SK-N-DZ (cell line): ENCODE data around the gene APOLD1. TPM values are rescaled to one million over a fixed set of nuclear protein-coding genes. Genes with fewer than 3 reads are reported as not detected.
"Not testable (repeated sequence)": the region's sequence is repeated elsewhere in the genome, so short reads cannot be mapped to it uniquely, and the experiment has no call there.

ENCODE experiments used
- DNase-seq: peaks from one replicate; pipeline ENCODE4 v3.0.0-alpha.2; 2015; ENCODE audit warnings: low spot score
- polyA plus RNA-seq, 2 experiments: library from polyadenylated mRNA; depleted of rRNA; stranded (reverse); fragments of >200 nt; gene quantifications; 2 replicates each; pipeline ENCODE4 v1.2.3, GENCODE V29; 2014

Gene APOLD1, protein sequence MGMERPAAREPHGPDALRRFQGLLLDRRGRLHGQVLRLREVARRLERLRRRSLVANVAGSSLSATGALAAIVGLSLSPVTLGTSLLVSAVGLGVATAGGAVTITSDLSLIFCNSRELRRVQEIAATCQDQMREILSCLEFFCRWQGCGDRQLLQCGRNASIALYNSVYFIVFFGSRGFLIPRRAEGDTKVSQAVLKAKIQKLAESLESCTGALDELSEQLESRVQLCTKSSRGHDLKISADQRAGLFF
- 1.6 and 1.7 TPM in 2 replicates for polyA plus RNA-seq (2014; cell fraction: cytosol; rRNA removed)
- 1.2 and 3.0 TPM in 2 replicates for polyA plus RNA-seq (2014; cell fraction: nucleus; rRNA removed)

DNA sequence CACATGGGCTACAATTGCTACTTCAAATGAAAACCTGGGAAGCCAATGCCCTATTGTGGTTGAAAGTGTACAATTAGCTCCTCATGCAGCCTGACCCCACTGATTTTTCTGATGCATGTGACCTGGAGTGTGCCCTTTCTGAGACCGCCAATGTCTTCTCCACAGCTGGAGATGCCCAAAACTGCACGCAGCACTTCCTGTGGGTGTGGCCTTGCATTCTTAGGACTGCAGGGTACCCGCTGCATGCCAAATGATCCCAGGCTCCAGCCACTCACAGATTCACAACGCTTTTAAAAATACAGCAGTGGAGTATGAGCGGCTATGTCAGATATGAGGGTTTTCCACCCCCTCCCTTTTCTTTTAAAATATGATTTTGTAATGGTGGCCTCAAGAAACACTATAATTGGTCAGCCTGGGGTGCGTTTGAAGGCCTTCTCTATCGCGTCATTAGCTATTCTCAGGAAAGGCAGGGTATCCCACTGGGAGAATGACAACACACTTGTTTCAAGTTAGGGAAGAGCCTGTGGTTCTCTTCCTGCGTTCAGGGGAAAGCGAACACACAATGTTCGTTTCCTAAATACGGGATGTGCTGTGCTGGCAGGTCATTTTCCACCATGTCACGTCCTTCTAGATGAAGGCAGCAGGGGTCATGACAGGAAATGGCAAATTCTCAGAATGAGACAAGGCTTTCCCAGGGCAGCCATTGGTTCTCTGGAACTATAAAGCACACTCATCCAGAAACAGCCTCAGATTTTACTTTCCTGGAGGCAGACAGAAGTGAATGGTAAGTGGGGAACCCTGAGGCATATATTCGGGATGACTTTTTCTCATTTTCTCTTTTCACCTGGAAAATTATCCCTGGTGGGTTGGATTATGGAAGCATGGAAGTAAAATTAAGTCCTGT is at the start of gene APOLD1:
Gene APOLD1 (plus strand): TSS at position 749 of the 904 bp plus-strand sequence. CDS start 33 bp downstream, at position 782.
- DNase-seq, result no peak

DNA sequence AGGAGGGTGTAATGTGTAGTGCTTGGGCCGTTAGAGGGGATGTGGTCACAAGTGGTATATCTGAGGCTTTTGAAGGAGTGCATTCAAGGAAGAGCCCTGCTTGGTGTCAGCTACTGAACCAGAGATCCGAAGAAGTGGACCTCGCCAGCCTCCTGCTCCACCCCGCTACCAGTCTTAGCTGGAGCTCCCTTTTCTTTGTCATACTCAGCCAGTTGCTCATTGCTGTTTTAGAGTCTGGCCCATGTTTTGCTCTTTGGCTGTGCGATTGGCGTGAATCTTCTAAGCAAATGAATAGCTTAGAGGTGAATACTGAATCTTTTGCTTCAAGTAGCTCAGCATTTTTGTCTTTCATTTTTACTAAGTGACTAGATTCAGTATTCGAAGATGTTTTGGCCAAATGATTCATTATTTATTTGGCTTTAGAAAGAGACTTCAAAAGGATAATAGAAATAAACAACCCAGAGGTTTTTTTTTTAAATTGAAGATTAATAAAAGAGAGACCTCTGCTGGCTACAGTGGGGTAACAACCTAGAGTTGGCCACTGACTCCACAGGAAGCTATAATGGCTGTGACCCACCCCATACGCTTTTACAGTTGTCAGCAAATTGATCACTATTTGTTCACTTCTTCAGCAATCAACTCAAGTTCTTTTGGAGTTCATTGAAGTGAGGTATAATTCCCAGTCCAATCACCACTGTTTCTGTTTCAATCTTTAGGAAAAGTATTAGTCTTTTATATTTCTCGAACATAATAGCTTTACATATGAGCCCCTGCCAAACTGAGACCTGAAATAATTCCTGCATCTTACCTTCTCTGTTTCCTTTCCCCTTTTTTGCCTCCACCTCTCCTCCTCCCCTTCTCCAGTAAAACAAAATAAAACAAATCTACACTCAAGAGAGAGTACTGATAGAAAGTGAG is 48.4 kb upstream of the APOLD1 start:
- no peak for DNase-seq

DNA sequence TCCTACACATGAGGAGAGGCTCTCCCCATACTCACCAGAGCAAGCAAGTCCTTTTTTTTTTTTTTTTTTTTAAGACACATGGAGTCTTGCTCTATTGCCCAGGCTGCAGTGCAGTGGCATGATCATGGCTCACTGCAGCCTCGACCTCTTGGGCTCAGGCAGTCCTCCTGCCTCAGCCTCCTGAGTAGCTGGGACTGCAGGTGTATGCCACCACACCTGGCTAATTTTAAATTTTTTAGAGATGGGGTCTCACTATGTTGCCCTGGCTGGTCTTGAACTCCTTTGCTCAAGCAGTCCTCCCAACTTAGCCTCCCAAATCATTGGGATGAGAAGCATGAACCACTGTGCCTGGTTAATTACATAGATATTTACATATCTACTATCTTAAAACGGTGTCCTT is 47.3 kb upstream of the APOLD1 start:
- DNase-seq, result not testable (repeated sequence)

DNA sequence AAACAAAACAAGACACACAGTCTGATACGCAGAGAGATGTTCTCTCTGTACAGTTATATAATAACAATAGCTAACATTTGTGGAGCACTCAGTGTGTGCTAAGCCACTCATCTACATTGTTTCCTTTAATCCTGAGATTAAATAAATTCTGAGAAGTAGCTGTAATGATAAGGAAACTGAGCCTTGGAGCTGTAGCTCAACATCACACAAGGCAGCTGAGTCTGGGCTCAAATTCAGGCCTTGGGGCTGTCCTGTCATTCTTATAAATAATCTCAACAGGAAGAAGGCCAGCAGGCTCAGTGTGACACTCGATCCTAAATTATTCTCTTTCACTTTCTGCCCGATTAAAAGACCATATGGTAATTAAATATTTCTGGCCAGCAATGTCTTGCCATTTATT is 43.8 kb upstream of the APOLD1 start:
- no peak for DNase-seq

DNA sequence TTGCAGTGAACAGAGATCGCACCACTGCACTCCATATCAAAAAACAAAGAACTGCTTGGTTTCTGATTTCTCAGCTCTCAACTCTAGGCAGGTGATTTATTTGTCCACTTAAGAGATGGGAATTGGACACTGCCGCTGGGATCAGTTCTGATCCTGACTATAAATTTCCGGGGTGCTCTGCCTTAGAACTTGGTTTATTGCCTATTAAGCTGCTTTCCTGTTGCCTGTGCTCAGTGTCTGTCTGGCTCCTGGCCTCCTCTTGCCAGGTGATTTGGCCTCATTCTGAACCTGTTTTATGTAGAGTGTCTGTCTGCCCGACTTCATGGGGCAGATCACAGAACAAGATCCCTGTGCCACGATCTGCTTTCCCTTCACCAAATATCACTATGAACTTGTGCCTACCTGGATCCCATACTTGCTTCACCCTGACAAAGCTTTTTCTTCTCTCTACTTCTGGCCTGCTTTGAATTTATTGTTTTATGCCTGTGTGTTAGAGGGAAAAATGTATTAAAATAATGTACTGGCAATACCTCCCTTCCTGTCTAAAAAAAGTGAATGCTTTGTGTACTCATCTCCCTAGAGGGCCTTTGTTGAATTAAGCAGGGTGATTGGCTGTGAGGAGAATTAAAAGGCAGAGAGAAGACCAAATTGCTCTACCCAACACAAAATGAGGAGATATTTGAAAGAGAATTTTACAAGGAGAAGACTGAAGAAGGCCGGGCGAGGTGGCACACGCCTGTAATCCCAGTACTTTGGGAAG is 40.7 kb upstream of the APOLD1 start:
- no peak for DNase-seq

DNA sequence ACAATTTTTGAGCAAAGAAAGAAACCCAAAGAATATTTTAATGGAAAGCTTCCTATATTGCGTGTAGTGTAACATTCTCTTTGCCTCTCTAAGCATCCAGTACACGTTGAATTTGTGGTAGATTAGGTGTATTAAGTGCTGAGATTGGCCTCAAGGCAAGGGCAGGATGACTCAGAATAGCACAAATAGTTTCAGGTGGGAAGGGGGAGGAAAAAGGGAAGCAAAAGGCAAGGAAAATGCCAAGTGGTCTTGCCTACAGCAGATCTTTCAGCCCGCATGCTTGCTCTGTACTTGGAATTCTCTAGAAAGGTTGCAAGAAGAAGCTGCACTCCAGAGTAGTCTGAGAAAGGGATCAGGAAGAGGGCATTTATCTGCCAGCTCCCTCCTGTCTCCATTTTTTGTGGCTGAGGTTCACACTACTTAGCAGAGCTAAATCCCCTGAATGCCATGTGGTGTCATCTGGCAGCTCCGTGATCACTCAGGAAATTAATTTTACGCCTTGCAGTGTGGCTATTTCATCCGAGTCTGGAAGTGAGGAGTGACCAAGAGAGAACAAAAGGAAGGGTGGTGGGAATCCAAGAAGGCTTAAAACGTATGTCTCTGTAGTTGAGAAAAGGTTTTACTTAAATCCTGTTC is 39.8 kb upstream of the APOLD1 start:
- no peak for DNase-seq

DNA sequence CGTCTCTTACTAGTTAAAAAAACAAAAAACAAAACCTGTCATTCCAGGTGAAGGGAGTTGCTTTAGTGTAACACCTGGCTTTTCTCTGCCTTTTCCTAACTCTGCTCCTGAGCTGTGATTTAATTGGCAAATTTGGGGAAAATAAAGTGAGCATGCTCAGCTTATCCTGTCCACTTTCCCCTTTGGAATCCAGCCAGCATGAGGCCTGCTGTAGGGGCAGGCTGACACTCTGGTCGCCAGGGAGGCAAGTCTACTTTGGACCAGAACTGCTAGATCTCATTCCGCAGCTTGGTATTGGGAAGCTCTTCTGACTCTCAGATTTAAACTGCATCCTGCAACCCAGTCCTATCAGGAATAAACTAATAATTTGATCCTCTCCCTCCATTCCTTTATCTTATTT is 38.2 kb upstream of the APOLD1 start:
- DNase-seq, result no peak

DNA sequence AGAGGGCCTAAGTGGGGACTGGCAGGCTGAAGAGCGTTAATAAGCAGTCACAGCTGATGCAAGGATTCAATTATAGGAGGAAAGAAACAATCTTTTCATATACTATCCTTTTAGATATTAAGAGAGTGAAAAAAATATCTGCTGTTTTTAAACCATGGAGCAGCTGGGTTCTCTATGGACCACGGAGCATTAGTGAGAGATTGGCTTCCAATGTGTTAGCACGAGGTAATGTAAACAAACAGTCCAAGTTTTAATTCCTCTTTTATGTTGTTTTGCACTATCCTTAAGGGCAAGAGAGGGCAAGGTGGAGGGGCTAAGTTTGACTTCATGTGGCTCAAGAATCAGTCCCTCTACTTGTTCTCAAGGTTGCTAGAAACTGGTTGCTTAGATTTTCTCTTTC is 37.4 kb upstream of the APOLD1 start:
- DNase-seq, result no peak

DNA sequence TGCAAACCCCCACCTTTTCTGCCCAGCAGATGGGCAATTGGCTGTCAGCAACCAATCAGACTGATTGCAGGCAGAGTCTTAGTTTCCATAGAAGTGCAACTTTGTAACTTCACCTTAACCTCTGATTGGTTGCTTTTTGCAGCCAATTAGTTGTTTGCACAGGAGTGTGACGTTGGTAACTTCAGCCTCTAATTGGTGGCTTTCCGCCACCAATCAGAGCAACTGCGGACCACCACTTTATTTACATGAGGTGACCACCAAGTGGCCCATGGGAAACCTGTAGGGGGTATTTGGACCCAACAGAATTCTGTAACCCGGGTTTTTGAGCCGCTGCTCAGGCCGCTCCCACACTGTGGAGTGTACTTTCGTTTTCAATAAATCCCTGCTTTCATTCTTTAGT is 36.0 kb upstream of the APOLD1 start:
- no peak for DNase-seq

DNA sequence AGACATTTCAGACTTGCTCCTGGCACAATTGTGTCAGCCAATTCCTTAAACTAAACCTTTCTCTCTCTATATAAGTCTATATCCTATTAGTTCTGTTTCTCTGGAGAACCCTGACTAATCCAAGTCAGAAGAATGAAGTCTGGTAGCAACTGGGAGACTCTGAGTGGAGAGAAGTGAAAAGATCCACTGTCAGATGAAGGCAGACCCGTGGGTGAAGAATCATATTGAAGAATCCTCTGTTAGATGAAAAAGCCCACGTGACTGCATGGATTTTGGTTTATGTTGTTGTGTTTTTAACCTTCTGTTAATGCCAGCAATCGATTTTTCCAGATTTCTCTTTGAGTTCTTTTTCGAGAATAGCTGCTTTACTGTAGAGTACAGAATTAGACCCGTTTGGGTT is 29.5 kb upstream of the APOLD1 start:
- no peak for DNase-seq

DNA sequence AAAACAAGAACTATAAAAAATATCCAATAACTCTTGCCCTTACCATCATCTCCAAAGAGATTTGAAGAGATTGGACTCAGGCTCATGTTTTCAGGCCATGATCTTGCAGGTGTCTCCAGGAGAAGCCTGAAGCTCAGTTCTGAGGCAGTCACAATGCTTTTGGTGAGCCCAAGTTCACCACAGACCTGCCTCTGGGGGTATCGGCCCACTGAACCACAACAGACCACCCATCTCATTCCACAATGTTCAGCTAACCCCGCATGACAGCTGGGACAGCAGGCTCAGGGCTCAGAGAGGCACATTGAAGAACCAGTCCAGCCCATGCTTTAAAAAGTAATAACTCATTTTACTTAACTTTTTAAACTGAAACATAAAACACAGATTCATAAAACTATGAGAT is 28.3 kb upstream of the APOLD1 start:
- no peak for DNase-seq

DNA sequence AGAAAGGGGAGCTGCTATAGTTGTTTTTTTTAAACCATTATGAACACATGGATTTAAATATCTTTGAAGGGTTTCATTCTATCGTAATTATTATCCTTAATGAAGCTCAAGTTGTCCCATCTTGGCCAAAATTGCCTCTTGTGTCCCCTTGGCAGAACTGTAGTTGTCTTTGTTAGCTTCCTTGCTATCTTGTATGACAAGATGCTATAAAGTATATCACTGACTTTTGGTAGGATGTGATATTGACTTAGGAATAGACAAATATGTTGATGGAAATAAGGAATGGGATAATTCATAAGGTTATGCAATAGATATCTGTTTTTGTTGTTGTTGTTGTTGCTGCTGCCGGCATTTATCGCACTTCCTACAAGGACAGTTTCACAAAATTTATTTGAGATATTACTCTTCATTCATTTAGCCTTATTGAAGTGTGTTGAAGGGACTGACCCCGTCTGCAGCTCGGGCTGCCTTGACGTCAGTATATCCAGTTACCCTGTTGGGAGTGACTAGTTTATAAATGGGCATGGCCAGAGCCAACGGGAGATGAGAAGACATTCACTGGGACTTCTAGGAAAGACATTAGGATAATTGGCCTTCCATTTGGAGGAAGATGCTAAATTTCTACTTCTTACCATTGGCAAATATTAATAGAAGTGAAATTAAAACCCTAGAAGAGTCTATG is 26.1 kb upstream of the APOLD1 start:
- no peak for DNase-seq

DNA sequence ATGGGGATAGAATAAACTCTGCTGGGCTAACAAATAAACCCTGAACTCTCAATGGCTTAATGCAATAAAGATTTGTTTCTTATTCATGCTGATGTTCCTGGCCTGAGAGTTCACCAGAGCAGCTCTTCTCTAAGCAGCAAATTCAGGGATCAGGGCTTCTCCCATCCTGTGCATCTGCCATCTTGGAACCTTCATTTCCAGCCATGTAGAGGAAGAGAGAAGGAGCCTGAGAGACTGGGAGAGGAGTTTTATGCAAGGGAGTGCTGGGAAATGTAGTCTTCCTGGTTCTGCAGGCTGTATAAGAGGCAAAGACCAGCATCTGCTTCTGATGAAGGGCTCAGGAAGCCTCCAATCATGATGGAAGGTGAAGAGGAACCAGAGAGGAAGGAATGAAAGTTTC is 20.6 kb upstream of the APOLD1 start:
- no peak for DNase-seq

DNA sequence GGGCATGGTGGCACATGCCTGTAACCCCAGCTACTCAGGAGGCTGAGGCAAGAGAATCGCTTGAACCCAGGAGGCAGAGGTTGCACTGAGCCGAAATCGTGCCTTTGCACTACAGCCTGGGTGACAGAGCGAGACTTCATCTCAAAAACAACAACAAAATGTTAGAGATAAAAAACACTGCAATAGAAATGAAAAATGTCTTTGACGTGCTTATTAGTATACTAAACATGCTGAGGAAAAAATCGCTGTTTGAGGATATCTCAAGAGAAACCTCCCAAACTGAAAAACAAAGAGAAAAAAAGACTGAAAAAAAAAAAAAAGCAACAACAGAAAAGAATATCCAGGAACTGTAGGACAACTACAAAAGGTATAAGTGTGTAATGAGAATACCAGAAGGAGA is 15.2 kb upstream of the APOLD1 start:
- no peak for DNase-seq

DNA sequence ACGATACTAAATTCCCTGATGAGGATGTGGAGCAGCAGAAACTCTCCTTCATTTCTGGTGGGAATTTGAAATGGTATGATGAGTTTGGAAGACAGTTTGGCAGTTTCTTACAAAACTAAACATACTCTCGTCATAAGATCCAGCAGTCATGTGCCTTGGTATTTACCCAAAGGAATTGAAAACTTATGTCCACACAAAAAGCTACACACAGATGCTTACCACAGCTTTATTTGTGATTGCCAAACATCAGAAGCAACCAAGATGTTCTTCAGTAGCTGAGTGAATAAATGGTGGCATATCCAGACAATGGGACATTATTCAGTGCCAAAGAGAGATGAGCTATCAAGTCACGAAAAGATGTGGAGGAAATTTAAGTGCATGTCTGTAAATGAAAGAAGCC is 10.7 kb upstream of the APOLD1 start:
- DNase-seq, result no peak

DNA sequence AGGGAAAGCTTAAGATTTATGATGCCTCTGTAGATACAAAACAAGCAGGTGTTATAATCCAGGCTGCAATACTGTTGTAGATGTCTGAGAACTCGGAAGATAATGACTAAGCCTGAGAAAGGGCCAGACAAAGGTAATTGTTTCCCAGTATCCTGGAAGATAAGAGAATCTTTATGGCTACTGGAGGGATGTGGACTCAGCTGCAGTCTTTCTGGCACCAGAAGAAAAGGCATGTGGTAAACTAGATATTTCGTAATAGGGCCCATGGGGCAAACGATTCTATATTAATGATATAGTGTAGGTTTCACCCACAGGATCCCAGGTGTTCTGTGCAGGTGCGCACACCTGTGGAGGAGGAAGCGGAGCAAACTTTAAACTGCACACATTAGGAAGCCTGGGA is 9.2 kb upstream of the APOLD1 start:
- no peak for DNase-seq

DNA sequence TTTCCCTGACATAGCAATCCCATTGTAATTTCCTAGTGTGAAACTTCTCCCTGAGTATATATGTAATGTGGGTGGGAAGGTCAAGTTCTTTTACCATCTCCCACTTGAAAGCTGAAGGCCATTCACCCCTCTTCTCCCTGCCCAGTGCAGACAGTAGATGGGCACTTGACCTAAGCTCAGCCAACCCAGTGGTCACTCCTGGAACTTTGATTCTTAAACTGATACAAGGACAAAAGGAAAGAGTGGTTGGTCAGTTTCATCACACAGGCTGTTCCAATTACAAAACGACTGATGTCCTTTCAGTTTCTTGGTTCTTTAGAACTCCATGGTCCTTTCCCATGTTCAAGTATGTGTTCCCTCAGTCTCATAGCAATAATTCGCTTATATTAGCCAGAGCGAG is 8.4 kb upstream of the APOLD1 start:
- no peak for DNase-seq

DNA sequence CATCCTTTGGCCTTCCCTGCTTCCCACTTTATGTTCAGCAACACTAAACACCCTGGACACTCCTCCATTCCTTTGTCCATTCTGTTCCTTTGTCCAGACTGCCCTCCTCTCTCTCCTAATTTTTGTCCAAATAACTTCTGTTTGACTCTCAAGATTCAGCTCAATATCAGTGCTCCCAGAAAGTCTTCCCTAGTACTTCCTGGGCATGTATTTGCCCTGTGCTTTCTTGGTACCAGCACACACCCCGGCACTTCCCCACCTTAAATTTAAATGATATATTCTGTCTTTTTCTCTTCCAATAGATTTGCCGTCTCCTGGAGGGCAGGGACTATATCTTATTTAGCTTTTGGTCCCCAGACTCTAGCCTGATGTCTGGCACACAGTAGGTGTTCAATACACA is 6.5 kb upstream of the APOLD1 start:
- DNase-seq, result no peak

DNA sequence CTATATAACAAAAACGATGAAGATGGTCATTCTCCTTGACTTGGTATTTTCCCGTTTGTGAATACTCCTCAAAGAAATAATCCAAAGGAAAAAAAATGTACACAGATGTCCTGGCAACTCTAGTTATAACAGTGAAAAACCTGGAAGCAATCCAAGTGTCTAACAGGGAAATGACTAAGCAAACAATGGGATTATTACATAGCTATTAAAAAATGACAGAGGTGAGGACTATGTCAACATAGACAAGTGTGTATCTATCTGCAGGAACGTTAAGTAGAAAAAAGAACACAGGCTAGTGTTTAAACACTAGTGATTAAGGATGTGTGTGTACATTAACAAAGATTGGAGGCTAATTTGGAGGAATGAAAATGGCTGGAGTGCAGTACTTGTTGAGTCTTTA is 5.9 kb upstream of the APOLD1 start:
- no peak for DNase-seq

DNA sequence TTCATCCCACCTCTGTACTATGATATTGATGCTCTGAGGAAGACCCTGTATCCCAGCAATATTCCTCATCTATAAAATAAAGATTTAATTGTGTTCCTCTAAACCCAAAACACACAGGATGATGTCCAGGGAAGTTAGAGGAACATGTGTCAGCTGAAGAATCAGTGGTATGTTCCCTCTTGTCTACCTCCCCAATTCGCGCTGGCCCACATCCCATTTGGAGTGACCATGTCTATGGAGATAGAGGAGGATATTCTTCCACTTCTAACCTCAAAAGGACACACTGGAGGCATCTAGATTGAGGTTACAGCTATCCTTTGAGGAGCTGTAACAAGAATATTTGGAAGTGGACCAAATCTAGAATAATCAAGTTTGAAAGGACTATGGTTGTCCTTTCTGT is 1.3 kb upstream of the APOLD1 start:
- DNase-seq, result no peak
